Stimulated activated CD4-positive, alpha-beta T cell treated with anti-CD3 and anti-CD28 coated beads, Interleukin-1b, Interleukin-23, amount 100 ng/mL, for 1 hour (primary cell): ENCODE results near the gene GREM2.

Experiments used
- DNase-seq, 2 donors: peaks; one replicate each; pipeline ENCODE4 v3.0.0-alpha.2; 2020; ENCODE audit warnings: low read depth in 2 of 2

The GREM2 gene

GRCh38 chr1:240611619-240612480, at the start of gene GREM2:
Gene GREM2, minus strand, starts transcription at chr1:240612155. Its CDS starts 118,680 bp downstream, at chr1:240493475.
- no peak for DNase-seq

GRCh38 chr1:240658312-240658960, 46.5 kb upstream of the GREM2 start:
- DNase-seq = no peak

- no peak for DNase-seq
Observed at GRCh38 chr1:240656531-240656930, 44.6 kb upstream of the GREM2 start.

DNA sequence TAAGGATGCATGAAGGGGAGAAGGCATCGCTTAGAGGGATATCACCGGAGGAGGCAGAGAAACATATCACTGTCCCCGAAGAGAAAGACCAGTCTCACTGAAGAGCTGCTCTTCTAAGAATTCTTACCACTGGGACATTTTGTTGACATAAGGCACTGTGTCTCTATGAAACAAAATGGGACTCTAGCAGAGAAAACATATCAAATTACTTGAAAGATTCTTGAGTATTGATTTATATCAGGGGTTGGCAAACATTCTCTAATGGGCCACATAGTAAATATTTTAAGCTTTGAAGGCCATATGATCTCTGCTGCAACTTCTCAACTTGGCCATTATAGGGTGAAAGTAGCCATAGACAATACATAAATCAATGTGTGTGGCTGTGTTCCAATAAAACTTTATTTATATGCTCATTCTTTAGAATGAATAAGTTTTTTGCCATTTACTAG, 41.0 kb upstream of the GREM2 start:
- DNase-seq = no peak

DNA sequence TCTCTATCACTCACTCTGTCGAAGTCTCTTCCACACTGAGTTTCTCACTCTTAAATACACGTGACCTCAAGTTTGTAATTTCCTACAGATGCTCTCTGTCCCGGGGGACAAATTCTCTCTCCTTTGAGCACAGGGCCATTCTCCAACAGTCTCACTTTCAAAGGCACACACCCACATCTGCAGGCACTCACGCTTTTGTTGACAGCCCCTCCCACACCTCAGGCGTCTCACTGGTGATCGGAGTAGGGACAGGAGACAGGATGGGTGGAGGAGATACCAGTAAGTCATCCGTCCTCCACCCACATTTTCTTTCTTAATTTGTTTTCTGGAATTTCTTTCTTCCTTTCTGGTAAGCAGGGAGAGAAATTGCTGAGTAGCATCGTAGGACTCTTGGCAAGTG, 40.6 kb upstream of the GREM2 start:
- DNase-seq = no peak

DNA sequence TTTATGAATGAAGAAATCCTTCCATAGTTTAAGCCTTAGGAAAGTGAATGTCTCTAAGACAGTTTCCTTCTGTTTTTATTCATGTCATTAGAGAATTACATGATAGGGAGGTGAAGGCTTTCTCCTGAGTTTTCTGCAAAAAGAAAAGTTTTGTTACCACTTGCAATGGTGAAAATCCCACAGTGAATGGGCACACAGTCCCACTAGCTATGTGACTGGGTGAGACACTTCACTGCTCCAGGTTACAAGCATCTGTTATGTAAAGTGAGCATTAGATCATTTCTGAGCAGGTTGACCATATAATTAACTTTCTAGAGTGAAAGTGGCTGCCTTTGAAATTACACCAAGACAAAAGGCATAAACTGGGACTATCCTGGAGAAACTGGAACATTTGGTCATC, 38.9 kb upstream of the GREM2 start:
- no peak for DNase-seq

DNA sequence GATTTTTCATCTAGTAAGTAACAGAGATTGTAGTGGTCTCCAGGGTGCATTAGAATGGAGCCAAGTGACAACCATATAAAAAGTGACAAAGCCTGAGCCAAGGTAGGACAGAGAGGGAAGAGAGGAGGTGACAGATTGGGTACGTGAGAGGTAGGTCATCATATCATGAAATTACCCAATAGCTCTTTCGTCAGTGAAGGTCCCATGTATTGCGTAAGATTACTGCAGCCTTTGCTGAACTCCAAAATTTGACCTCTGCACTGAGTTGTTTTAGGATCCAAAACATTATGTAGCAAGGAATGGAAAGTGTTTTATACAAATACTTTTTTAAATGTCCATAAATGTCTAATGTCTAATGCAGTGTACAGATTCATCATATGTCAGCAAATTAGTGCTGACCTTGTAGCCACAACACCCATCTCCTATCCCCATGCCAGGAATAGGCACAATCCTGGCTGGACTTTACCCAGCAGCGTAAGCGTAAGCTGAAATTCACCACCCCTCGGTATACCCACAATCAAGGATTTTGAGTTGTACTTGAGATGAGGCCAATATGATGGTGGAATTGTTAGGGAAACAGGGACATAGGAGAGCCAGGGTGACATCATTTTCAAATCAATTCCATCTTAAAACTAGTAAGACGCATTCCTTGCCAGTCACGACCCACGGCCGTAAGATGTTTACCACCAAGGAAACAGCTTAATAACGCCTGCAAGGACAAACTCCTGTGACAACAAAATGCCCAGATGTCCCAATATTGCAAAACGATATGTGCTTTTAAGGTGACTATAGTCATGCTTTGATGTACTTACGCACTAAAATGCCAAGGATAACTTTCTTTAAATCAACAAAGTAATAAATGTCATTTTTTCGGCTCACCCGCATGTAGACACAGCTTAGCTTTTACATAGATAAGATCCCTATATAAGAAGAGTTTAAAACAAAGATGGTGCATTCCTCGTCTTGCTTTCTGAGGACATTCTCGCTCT, 38.1 kb upstream of the GREM2 start:
- no peak for DNase-seq

- DNase-seq = no peak
Observed at GRCh38 chr1:240646571-240647240, 34.8 kb upstream of the GREM2 start.

DNA sequence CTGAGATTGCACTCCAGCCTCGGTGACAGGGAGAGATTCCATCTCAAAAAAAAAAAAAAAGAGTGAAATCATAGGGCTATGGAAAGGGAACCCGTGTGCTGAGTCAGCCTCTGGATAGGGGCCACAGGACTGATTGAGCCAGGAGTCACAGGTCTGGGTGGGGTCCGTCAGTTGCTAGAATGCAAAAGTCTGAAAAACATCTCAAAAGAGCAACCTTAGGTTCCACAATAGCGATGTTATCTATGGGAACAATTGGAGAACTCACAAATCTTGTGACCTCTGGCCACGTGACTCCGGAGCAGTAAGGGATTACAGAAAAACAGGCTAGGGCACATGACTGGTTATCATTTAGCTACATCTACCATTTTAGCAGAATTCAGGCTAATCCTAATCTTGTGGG, 32.8 kb upstream of the GREM2 start:
- DNase-seq = no peak

DNA sequence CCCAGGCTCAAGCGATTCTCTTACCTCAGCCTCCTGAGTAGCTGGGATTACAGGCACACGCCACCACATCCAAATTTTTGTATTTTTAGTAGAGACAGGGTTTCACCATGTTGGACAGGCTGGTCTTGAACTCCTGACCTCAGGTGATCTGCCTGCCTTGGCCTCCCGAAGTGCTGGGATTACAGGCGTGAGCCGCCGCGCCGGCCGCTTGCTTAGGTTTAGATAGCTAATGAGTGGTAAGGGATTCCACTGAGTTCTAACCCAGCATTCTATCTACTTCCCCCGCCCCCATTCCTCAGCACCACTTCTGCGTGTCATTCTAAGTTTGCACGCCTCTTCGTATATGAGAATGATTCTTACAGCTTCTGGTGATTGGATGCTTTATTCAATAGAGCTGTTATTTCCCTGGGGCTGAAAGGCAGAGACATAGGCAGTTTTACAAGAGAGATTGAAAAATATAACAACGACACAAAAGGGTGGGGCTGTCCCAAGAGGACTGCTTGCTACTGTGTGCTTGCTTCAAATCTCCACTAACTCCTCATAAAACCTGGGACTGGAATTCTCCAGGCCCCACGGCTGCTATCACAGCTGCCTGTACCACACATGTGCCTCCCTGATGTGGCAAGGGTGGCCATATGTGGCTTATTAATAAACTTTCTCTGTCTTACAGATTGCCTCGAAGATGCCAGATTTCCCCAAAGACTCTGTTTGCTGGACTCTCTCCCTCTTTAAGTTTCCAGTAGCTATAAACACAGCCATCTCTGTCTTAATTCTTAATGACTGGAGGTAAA, 23.7 kb upstream of the GREM2 start:
- no peak for DNase-seq

DNA sequence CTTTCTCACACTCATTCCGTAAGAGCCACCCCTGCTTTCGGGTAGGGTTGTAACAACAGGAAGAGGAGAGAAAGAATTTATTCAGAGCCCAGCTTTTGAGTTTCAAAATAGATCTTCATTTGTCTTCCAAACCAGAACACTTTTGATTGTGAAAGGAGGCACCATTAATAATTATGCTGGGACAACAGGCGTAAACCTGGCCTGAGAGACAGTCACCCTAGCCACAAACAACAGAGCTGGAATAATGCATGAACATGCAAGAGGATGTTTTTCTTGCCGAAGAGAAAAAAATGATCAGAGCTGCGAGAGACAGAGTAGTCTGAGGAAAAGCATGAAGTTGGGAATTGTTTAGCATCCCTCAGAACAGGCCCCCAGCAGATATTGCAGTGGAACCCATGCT, 18.5 kb upstream of the GREM2 start:
- DNase-seq = no peak

DNA sequence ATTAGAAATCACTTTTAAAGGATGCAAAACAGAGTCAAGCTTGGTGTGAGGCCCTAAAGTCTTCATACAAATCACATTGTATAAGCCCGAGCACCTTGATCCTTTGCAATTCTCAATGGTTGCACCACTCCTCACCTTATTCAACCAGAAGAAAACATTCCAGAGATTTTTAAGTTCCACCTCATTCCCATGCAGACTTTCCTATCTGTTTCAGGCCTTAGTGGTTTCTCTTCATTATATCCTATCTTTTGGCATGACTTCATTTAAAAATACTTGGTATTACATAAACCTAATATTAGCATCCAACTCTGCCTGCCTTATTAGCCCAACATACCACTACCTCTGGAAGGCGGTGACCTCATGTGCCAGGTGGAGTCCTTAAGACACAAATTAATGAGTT, 9.3 kb upstream of the GREM2 start:
- DNase-seq = no peak

- DNase-seq = no peak
Observed at GRCh38 chr1:240619906-240620621, 8.1 kb upstream of the GREM2 start.

DNA sequence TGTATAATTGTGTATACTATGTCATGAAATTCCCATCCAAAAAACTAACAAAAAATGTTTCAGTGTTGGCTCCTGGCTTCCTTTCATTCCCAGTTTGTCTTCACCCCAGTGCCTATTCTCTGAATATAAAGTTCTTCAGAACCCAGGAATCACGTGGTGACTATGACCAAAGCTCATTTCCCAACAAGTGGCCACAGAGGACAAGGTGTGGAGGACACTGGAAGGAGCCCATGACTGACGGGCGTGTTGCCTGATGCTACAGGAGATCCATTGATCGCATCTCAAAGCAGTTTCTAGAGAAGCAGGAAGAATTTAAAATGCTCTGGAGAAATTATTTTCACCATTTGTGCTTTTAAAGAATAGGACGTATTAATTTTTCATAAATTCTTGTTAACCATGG, 7.4 kb upstream of the GREM2 start:
- DNase-seq = no peak

DNA sequence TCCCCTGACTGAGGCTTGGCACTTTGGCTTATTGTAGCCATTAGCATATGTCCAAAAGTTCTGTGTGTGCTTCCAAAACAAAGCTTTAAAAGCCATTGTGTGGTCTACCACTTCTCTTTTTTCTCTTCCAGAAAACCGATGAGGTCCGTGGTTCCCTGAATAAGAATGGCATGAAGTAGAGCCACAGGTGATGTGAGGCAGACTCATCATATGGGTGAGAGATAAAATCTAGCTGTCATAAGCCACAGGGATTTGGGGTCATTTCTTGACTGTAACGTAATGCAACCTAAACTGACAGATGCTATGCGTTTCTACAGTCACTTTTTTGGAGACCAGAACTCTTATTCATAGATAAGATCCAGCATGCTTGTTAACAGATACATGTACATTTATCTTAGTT, 7.0 kb upstream of the GREM2 start:
- DNase-seq = no peak

GRCh38 chr1:240616018-240616417, 4.1 kb upstream of the GREM2 start:
- DNase-seq = no peak

DNA sequence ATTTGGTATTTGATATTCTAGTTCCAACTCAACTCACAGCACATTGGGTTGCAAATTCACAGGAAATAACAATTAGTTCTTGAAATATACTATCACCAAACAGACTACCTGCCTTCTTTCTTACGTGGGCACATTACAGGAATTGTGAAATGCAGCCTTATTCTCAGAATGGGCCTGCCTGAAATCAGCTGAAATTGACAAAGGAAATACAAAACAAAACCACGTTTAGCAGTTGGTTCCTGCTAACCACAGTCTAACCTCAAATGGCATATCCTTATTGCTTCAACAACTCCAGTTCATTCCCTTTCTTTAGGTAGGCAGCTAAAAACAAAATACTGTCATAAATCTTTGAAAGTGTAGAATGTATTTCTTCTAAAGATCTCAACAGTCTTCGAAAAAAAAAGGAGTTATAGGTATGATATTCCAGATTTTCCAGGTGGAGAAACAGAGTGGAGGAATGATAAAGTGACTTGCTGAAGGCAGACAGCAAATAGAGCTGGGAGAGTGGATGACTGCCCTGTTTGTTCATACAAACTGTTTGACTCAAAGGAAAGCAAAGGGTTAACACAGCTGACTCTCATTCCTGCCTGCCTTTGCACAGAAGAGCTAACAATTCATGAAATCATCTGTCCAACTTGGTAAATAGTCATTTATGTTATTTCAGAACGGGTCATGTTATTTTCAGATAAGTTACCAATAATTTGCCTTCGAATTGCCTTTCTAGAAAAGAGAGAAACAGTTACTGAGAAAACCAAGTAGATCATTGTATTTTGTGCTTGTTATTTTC, 1.6 kb upstream of the GREM2 start:
- DNase-seq = no peak

DNA sequence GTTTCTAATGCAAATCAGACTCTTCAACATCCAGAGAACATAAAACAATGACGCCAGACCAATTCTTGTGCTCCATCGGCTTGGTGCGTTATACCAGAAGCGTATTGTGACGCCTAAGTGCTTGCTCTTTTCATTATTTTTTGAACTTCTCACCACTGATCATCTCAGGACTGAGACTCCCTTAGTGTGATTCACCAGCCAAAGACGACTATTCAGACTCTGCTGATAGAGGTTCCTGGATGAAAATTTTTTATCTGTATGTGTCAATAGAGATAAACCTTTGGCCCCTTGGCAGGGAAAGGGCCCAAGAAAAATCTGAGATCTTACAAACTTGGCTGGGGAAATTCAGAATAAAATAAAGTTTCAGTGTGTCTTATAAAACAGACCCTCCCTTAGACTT, 856 bp upstream of the GREM2 start:
- no peak for DNase-seq

GRCh38 chr1:240611228-240611618, 732 bp downstream of the GREM2 start:
- no peak for DNase-seq
